Neuronal stem cell (in vitro differentiated cells): ENCODE data around the gene UTP18.
"Not testable (repeated sequence)": the region's sequence is repeated elsewhere in the genome, so short reads cannot be mapped to it uniquely, and the experiment has no call there.

ENCODE experiments used
- DNase-seq: peaks from one replicate; pipeline ENCODE4 v3.0.0-alpha.2; 2013; ENCODE audit warnings: low spot score
- H2AFZ ChIP-seq: one replicate; pipeline ENCODE4 v1.6.1; 2013; ENCODE audit warnings: mild to moderate bottlenecking, low read length, inconsistent platforms
- H2AK5ac ChIP-seq: 2 replicates; pipeline ENCODE4 v1.6.1; 2013; ENCODE audit warnings: low read depth, mild to moderate bottlenecking, inconsistent platforms, low read length, moderate library complexity, mixed read lengths
- H2BK120ac ChIP-seq: 2 replicates; pipeline ENCODE4 v1.6.1; 2013; ENCODE audit warnings: low read depth, mild to moderate bottlenecking, inconsistent platforms, low read length, moderate library complexity, mixed read lengths
- H2BK12ac ChIP-seq: one replicate; pipeline ENCODE4 v1.6.1; 2013; ENCODE audit warnings: low read length, inconsistent platforms
- H2BK15ac ChIP-seq: 2 replicates; pipeline ENCODE4 v1.6.1; 2013; ENCODE audit warnings: mild to moderate bottlenecking, low read length, inconsistent platforms, mixed read lengths
- H2BK5ac ChIP-seq: one replicate; pipeline ENCODE4 v1.6.1; 2013; ENCODE audit warnings: inconsistent platforms, mild to moderate bottlenecking, low read length, moderate library complexity
- H3K14ac ChIP-seq: one replicate; pipeline ENCODE4 v1.6.1; 2013; ENCODE audit warnings: low read length, inconsistent platforms
- H3K18ac ChIP-seq: 2 replicates; pipeline ENCODE4 v1.6.1; 2013; ENCODE audit warnings: low read length, inconsistent platforms
- H3K23ac ChIP-seq: 2 replicates; pipeline ENCODE4 v1.6.1; 2013; ENCODE audit warnings: low read depth, mild to moderate bottlenecking, mixed read lengths, low read length, inconsistent platforms; ENCODE audit not compliant: poor library complexity
- H3K27ac ChIP-seq: replicated peaks from 3 replicates; pipeline ENCODE4 v1.5.1; 2013; ENCODE audit warnings: low read length, inconsistent platforms
- H3K27me3 ChIP-seq, 3 experiments: 2 replicates each; pipeline ENCODE4 v1.6.1; 2013; ENCODE audit warnings: low read length in 3 of 3, mild to moderate bottlenecking in 2 of 3, inconsistent platforms in 1 of 3, low read depth in 1 of 3, mixed read lengths in 1 of 3, moderate library complexity in 1 of 3; ENCODE audit not compliant: control insufficient read depth in 3 of 3, insufficient read depth in 3 of 3
- H3K36me3 ChIP-seq, 2 donors: replicated peaks in 1 of 2; 2 replicates each; pipeline ENCODE4 v1.6.1; 2013; ENCODE audit warnings: low read length in 2 of 2; ENCODE audit not compliant: control insufficient read depth in 2 of 2, insufficient read depth in 2 of 2
- H3K4ac ChIP-seq: 2 replicates; pipeline ENCODE4 v1.6.1; 2013; ENCODE audit warnings: inconsistent platforms, mild to moderate bottlenecking, low read length, moderate library complexity
- H3K4me1 ChIP-seq, 2 donors: 1 replicate in 1 of 2; 2 replicates in 1 of 2; pipeline ENCODE4 v1.6.1; 2013; ENCODE audit warnings: low read length in 2 of 2, low read depth in 1 of 2; ENCODE audit not compliant: control insufficient read depth in 2 of 2, insufficient read depth in 1 of 2
- H3K4me2 ChIP-seq: one replicate; pipeline ENCODE4 v1.6.1; 2013; ENCODE audit warnings: mild to moderate bottlenecking, low read length, inconsistent platforms; ENCODE audit not compliant: insufficient read depth, poor library complexity, severe bottlenecking
- H3K4me3 ChIP-seq, 2 donors: 2 replicates each; pipeline ENCODE4 v1.5.1; 2013; ENCODE audit warnings: low read length in 2 of 2, mild to moderate bottlenecking in 2 of 2, inconsistent platforms in 1 of 2, moderate library complexity in 1 of 2
- H3K79me1 ChIP-seq: one replicate; pipeline ENCODE4 v1.6.1; 2013; ENCODE audit warnings: low read depth, mild to moderate bottlenecking, inconsistent platforms, low read length, moderate library complexity
- H3K9ac ChIP-seq: one replicate; pipeline ENCODE4 v1.6.1; 2013; ENCODE audit warnings: mild to moderate bottlenecking, low read depth, low read length, inconsistent platforms; ENCODE audit not compliant: poor library complexity
- H3K9me3 ChIP-seq, 2 donors: replicated peaks in 1 of 2; 2 replicates each; pipeline versions ENCODE3 to v1.6.1; 2013; ENCODE audit warnings: low read length in 2 of 2, mild to moderate bottlenecking in 2 of 2, inconsistent platforms in 1 of 2, low read depth in 1 of 2, mixed read lengths in 1 of 2, moderate library complexity in 1 of 2; ENCODE audit not compliant: control insufficient read depth in 2 of 2, insufficient read depth in 1 of 2
- H4K8ac ChIP-seq: one replicate; pipeline ENCODE4 v1.6.1; 2013; ENCODE audit warnings: low read depth, mild to moderate bottlenecking, inconsistent platforms, low read length, moderate library complexity
- H4K91ac ChIP-seq: one replicate; pipeline ENCODE4 v1.6.1; 2013; ENCODE audit warnings: low read length, low read depth, mild to moderate bottlenecking, inconsistent platforms; ENCODE audit not compliant: poor library complexity
- WGBS, 2 donors: extraction: QIAGEN DNeasy Blood & Tissue Kit; methylation state at CpG; one replicate each; pipeline ENCODE4 v1.1.7; 2013; ENCODE audit warnings: missing lambda C conversion rate in 2 of 2, mixed read lengths in 1 of 2; ENCODE audit not compliant: insufficient read length in 2 of 2, insufficient replicate concordance in 1 of 2; ENCODE audit errors: extremely low coverage in 2 of 2; 5-methylcytosine and 5-hydroxymethylcytosine counted together

UTP18 gene

GRCh38 chr17:51305182-51305581 lies 44.8 kb downstream of the UTP18 start:
- H3K4ac ChIP-seq: no peak overlapping the region
- H3K27ac ChIP-seq: no peak overlapping the region
- H3K14ac ChIP-seq: no peak overlapping the region
- H3K4me2 ChIP-seq: no peak overlapping the region
- no peak overlapping the region for H4K91ac ChIP-seq
- no peak overlapping the region for H3K9ac ChIP-seq
- no peak for DNase-seq
- H2BK12ac ChIP-seq: no peak overlapping the region
- peaks cover 0 to 2% of the 10 kb centered on the region in 2 donors for H3K9me3 ChIP-seq
- no peak overlapping the region for H2AK5ac ChIP-seq
- H4K8ac ChIP-seq: no peak overlapping the region
- H3K79me1 ChIP-seq: no peaks in the 10 kb centered on the region
- peak overlapping the region; percentile 40 for H2AFZ ChIP-seq
- no peak overlapping the region for H3K23ac ChIP-seq
- no peaks in the 10 kb centered on the region for H3K27me3 ChIP-seq
- no peak overlapping the region for H2BK120ac ChIP-seq
- no CpG with 5 or more reads among the region's 9 CpGs for WGBS, 2 donors
- no peaks in the 10 kb centered on the region for H3K4me1 ChIP-seq
- no peak overlapping the region for H2BK5ac ChIP-seq
- H2BK15ac ChIP-seq: no peak overlapping the region
- no peak overlapping the region for H3K18ac ChIP-seq
- peaks cover 0 to 2% of the 10 kb centered on the region in 2 donors for H3K36me3 ChIP-seq
- no peak overlapping the region for H3K4me3 ChIP-seq

- H2AFZ ChIP-seq, DNase-seq, H2BK12ac ChIP-seq, H3K18ac ChIP-seq, H3K36me3 ChIP-seq, H2BK5ac ChIP-seq, H3K9me3 ChIP-seq, H3K4me1 ChIP-seq, H2AK5ac ChIP-seq, H3K14ac ChIP-seq, H3K4me2 ChIP-seq, H3K9ac ChIP-seq, H3K27me3 ChIP-seq, H2BK120ac ChIP-seq, H3K4ac ChIP-seq, H4K8ac ChIP-seq, H2BK15ac ChIP-seq, H3K23ac ChIP-seq, H3K4me3 ChIP-seq, H4K91ac ChIP-seq, H3K79me1 ChIP-seq, H3K27ac ChIP-seq: not testable (repeated sequence)
- no CpG with 5 or more reads among the region's 1 CpG for WGBS, 2 donors
These were observed 51.7 kb downstream of the UTP18 start for GRCh38 chr17:51312003-51312402.

- H2BK15ac ChIP-seq: no peak overlapping the region
- H3K9ac ChIP-seq: no peak overlapping the region
- H3K36me3 ChIP-seq: no peaks in the 10 kb centered on the region
- H3K23ac ChIP-seq: no peak overlapping the region
- H2BK120ac ChIP-seq: no peak overlapping the region
- no peak overlapping the region for H2AK5ac ChIP-seq
- H4K8ac ChIP-seq: no peak overlapping the region
- H3K4me1 ChIP-seq: no peaks in the 10 kb centered on the region
- no peak overlapping the region for H2AFZ ChIP-seq
- H3K9me3 ChIP-seq: peaks cover 0 to 2% of the 10 kb centered on the region in 2 donors
- H3K14ac ChIP-seq: no peak overlapping the region
- no peaks in the 10 kb centered on the region for H3K79me1 ChIP-seq
- WGBS, 2 donors: no CpG with 5 or more reads among the region's 1 CpG
- no peak overlapping the region for H3K18ac ChIP-seq
- no peak overlapping the region for H3K27ac ChIP-seq
- H3K27me3 ChIP-seq: no peaks in the 10 kb centered on the region
- H2BK5ac ChIP-seq: no peak overlapping the region
- H3K4ac ChIP-seq: no peak overlapping the region
- no peak for DNase-seq
- H2BK12ac ChIP-seq: no peak overlapping the region
- H4K91ac ChIP-seq: no peak overlapping the region
- no peak overlapping the region for H3K4me3 ChIP-seq
- no peak overlapping the region for H3K4me2 ChIP-seq
These were observed 58.8 kb downstream of the UTP18 start for GRCh38 chr17:51319186-51319585.

GRCh38 chr17:51322390-51323029 lies 62.2 kb downstream of the UTP18 start:
- Histone ChIP-seq H3K9me3 (peaks cover 0 to 2% of the 10 kb centered on the region in 2 donors), H3K79me1 (no peaks in the 10 kb centered on the region), H2BK5ac (no peak overlapping the region), H3K27me3 (no peaks in the 10 kb centered on the region), H3K9ac (no peak overlapping the region), H2BK120ac (no peak overlapping the region), H2BK15ac (no peak overlapping the region), H3K27ac (no peak overlapping the region), H2BK12ac (no peak overlapping the region), H3K4me3 (no peak overlapping the region), H4K8ac (no peak overlapping the region), H3K4ac (no peak overlapping the region), H3K4me2 (no peak overlapping the region), H3K18ac (no peak overlapping the region), H3K36me3 (no peaks in the 10 kb centered on the region), H3K4me1 (no peaks in the 10 kb centered on the region), H3K14ac (no peak overlapping the region), H2AFZ (no peak overlapping the region), H3K23ac (no peak overlapping the region), H2AK5ac (no peak overlapping the region), H4K91ac (no peak overlapping the region)
- no CpG with 5 or more reads among the region's 3 CpGs for WGBS, 2 donors
- DNase-seq: peak; percentile 8
